ENCODE data around the gene SAMD4B. TPM values are rescaled to one million over a fixed set of nuclear protein-coding genes. Genes with fewer than 3 reads are reported as not detected.
"Not testable (repeated sequence)": the region's sequence is repeated elsewhere in the genome, so short reads cannot be mapped to it uniquely, and the experiment has no call there.

SAMD4B gene
- total and polyA plus RNA-seq, 10 of the 15 experiments (the other 5 are each of a cell fraction or from before 2014, with no cell fraction given), result 2.4 to 43.3 (median 23.9) TPM

DNA sequence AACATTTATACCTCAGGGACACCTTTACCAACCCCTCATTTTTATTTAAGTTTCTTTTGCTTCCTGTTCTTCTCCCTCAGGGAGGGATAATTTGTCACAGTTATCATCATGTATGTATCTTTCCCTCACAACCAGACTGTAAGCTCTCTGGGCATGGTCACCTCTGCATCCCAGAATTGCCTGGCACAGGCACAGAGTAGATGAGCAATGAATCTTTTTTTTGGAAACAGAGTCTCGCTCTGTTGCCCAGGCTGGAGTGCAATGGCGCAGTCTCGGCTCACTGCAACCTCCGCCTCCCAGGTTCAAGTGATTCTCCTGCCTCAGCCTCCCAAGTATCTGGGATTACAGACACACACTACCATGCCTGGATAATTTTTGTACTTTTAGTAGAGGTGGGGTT, 37.1 kb downstream of the SAMD4B start:
- intact Hi-C loops (cut with micrococcal nuclease; ENCODE audit: unreplicated experiment); RAD21 ChIA-PET (ENCODE audit: unreplicated experiment); H3K79me2 ChIP-seq (ENCODE audit: control insufficient read depth, insufficient read depth, low read length); H3K4me3 ChIP-seq; H3K4me1 ChIP-seq (ENCODE audit: control insufficient read depth, insufficient read depth, low read length); CTCF ChIA-PET; SMC1A ChIA-PET (ENCODE audit: uncharacterized antibody, unreplicated experiment); H4K20me1 ChIP-seq (ENCODE audit: control insufficient read depth, insufficient read depth); H3K9me3 ChIP-seq (replicated peaks; ENCODE audit: control insufficient read depth, insufficient read depth, low read length); BruUV-seq (replicated peaks); H3K27ac ChIP-seq (ENCODE audit: control insufficient read depth, insufficient read depth); POLR2A ChIA-PET; H3K4me2 ChIP-seq (ENCODE audit: control insufficient read depth, insufficient read depth); FAIRE-seq; DNase-seq (ENCODE audit: low read depth, low spot score); ATAC-seq; H2AFZ ChIP-seq (ENCODE audit: control insufficient read depth, low read depth, low read length); H3K27me3 ChIP-seq (replicated peaks in 1 of 2; ENCODE audit: control insufficient read depth in 2 of 2, insufficient read depth in 2 of 2, low read length in 1 of 2); H3K9ac ChIP-seq (ENCODE audit: control insufficient read depth, insufficient read depth, low read length); in situ Hi-C loops (cut with MboI): not testable (repeated sequence)
- H3K36me3 ChIP-seq (ENCODE audit: control insufficient read depth in 2 of 2, insufficient read depth in 2 of 2, low read length in 1 of 2), result peaks cover 12 to 23% of the 10 kb centered on the region in 2 experiments; a peak in 3 of 4 replicates
- 94% methylated on average over 3 of the region's 4 CpGs for whole genome bisulfite sequencing (ENCODE audit: insufficient coverage, insufficient replicate concordance, low lambda C conversion rate, missing lambda C conversion rate)

DNA sequence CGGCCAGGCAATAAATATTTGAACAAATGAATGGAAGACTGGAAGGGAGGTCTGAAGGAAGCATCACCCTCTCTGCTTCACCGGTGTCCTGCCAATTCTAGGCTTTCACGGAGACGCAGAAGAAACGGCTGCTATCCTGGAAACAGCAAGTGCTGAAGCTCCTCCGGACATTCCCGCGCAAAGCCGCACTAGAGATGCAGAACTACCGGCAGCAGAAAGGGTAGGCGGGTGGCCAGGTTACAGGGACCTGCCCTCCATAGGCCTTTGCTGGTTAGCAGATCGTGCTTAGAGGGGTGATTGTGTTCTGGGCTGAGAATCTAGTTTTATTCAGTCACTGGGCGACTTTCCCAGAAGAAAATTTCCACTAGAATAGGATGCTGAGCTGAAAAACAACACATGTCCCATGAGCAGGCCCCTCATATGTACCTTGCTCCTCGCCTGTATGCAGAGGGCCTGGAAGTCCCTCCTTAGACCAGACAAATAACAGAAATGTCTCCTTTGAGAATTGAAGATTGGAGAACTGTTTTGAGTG, 37.7 kb downstream of the SAMD4B start:
- POLR2A ChIA-PET, result interaction anchor here (0.6 kb wide), 1 partner anchor 601 kb away, joined by 4 read pairs; no protein-coding TSS in a partner anchor
- H3K27ac ChIP-seq (ENCODE audit: control insufficient read depth, insufficient read depth), result no peak overlapping the region
- no peak for DNase-seq (ENCODE audit: low read depth, low spot score)
- in situ Hi-C loops (cut with MboI) (no loop called here), intact Hi-C loops (cut with micrococcal nuclease; ENCODE audit: unreplicated experiment) (no loop called here)
- SMC1A ChIA-PET (ENCODE audit: uncharacterized antibody, unreplicated experiment), result no interaction called here
- no peaks in the 10 kb centered on the region for H3K4me1 ChIP-seq (ENCODE audit: control insufficient read depth, insufficient read depth, low read length)
- WGBS (ENCODE audit: insufficient coverage, insufficient replicate concordance, low lambda C conversion rate, missing lambda C conversion rate), result 87% methylated on average over 14 of the region's 14 CpGs
- no peak overlapping the region for H3K4me2 ChIP-seq (ENCODE audit: control insufficient read depth, insufficient read depth)
- no TSS peak for BruUV-seq (replicated peaks)
- no peak overlapping the region for H3K4me3 ChIP-seq
- H3K27me3 ChIP-seq (replicated peaks in 1 of 2; ENCODE audit: control insufficient read depth in 2 of 2, insufficient read depth in 2 of 2, low read length in 1 of 2), result no peaks in the 10 kb centered on the region
- RAD21 ChIA-PET (ENCODE audit: unreplicated experiment), result no interaction called here
- H3K36me3 ChIP-seq (ENCODE audit: control insufficient read depth in 2 of 2, insufficient read depth in 2 of 2, low read length in 1 of 2), result peaks cover 12 to 23% of the 10 kb centered on the region in 2 experiments; a peak in 3 of 4 replicates
- no peak overlapping the region for H2AFZ ChIP-seq (ENCODE audit: control insufficient read depth, low read depth, low read length)
- FAIRE-seq, result no peak
- H3K9ac ChIP-seq (ENCODE audit: control insufficient read depth, insufficient read depth, low read length), result no peak overlapping the region
- no peaks in the 10 kb centered on the region for H3K9me3 ChIP-seq (replicated peaks; ENCODE audit: control insufficient read depth, insufficient read depth, low read length)
- CTCF ChIA-PET, result no interaction called here
- no peak for ATAC-seq
- H3K79me2 ChIP-seq (ENCODE audit: control insufficient read depth, insufficient read depth, low read length), result no peaks in the 10 kb centered on the region
- H4K20me1 ChIP-seq (ENCODE audit: control insufficient read depth, insufficient read depth), result no peaks in the 10 kb centered on the region
- TF ChIP-seq ZBED1 (IDR thresholded peaks at IDR 0.05; ENCODE audit: borderline replicate concordance) (no peak), CEBPB (IDR thresholded peaks at IDR 0.05; ENCODE audit: borderline replicate concordance in 1 of 2, low read depth in 2 of 2, low read length in 2 of 2) (no peak), ETV6 (conservative IDR thresholded peaks at IDR 0.05 in 1 of 2, IDR thresholded peaks at IDR 0.05 in 1 of 2; ENCODE audit: borderline replicate concordance in 1 of 2, low read depth in 1 of 2) (no peak), NR2C2 (IDR thresholded peaks at IDR 0.05; ENCODE audit: borderline replicate concordance, control insufficient read depth, insufficient read length, low read depth) (no peak), CBX5 (IDR thresholded peaks at IDR 0.05; ENCODE audit: low read depth) (no peak), TCF3 (IDR thresholded peaks at IDR 0.05; ENCODE audit: borderline replicate concordance, insufficient read depth, low read depth, low read length) (no peak), RELA (IDR thresholded peaks at IDR 0.05; ENCODE audit: borderline replicate concordance, partially characterized antibody) (no peak)
- TF ChIP-seq, protein P1, sequence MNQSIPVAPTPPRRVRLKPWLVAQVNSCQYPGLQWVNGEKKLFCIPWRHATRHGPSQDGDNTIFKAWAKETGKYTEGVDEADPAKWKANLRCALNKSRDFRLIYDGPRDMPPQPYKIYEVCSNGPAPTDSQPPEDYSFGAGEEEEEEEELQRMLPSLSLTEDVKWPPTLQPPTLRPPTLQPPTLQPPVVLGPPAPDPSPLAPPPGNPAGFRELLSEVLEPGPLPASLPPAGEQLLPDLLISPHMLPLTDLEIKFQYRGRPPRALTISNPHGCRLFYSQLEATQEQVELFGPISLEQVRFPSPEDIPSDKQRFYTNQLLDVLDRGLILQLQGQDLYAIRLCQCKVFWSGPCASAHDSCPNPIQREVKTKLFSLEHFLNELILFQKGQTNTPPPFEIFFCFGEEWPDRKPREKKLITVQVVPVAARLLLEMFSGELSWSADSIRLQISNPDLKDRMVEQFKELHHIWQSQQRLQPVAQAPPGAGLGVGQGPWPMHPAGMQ (IDR thresholded peaks at IDR 0.05; ENCODE audit: borderline replicate concordance), result no peak
- TF ChIP-seq, protein P2, sequence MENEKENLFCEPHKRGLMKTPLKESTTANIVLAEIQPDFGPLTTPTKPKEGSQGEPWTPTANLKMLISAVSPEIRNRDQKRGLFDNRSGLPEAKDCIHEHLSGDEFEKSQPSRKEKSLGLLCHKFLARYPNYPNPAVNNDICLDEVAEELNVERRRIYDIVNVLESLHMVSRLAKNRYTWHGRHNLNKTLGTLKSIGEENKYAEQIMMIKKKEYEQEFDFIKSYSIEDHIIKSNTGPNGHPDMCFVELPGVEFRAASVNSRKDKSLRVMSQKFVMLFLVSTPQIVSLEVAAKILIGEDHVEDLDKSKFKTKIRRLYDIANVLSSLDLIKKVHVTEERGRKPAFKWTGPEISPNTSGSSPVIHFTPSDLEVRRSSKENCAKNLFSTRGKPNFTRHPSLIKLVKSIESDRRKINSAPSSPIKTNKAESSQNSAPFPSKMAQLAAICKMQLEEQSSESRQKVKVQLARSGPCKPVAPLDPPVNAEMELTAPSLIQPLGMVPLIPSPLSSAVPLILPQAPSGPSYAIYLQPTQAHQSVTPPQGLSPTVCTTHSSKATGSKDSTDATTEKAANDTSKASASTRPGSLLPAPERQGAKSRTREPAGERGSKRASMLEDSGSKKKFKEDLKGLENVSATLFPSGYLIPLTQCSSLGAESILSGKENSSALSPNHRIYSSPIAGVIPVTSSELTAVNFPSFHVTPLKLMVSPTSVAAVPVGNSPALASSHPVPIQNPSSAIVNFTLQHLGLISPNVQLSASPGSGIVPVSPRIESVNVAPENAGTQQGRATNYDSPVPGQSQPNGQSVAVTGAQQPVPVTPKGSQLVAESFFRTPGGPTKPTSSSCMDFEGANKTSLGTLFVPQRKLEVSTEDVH (IDR thresholded peaks at IDR 0.05; ENCODE audit: low read depth, partially characterized antibody), result no peak
